Measurements from ENCODE around the gene USP17L11.
"Not testable (repeated sequence)": the region's sequence is repeated elsewhere in the genome, so short reads cannot be mapped to it uniquely, and the experiment has no call there.

GRCh38 chr4:9243579-9243978 lies 28.4 kb downstream of the USP17L11 start, which contains the start of gene USP17L17:
- TF ChIP-seq, protein P1, sequence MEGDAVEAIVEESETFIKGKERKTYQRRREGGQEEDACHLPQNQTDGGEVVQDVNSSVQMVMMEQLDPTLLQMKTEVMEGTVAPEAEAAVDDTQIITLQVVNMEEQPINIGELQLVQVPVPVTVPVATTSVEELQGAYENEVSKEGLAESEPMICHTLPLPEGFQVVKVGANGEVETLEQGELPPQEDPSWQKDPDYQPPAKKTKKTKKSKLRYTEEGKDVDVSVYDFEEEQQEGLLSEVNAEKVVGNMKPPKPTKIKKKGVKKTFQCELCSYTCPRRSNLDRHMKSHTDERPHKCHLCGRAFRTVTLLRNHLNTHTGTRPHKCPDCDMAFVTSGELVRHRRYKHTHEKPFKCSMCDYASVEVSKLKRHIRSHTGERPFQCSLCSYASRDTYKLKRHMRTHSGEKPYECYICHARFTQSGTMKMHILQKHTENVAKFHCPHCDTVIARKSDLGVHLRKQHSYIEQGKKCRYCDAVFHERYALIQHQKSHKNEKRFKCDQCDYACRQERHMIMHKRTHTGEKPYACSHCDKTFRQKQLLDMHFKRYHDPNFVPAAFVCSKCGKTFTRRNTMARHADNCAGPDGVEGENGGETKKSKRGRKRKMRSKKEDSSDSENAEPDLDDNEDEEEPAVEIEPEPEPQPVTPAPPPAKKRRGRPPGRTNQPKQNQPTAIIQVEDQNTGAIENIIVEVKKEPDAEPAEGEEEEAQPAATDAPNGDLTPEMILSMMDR (IDR thresholded peaks at IDR 0.05): not testable (repeated sequence)
- TF ChIP-seq POLR2AphosphoS5, POLR2A, EP300 (IDR thresholded peaks at IDR 0.05): not testable (repeated sequence)

Data from stomach (tissue), 4 donors.